NB4 (cell line): Measurements from ENCODE around the gene SEBOX.
A peak's percentile ranks its signal among the peaks of the same experiment; 100 is the strongest.

Experiments used
- DNase-seq: peaks from one replicate; pipeline ENCODE4 v3.0.0; 2010; ENCODE audit warnings: low read depth
- H3K4me3 ChIP-seq: one replicate; pipeline ENCODE4 v1.5.1; 2011; ENCODE audit warnings: mild to moderate bottlenecking, low read depth, low read length, moderate library complexity
- MYC ChIP-seq: IDR thresholded peaks from 2 replicates; pipeline ENCODE4 v1.6.1; 2011; ENCODE audit warnings: low read depth, low read length
- POLR2A ChIP-seq: IDR thresholded peaks from 2 replicates; pipeline ENCODE4 v1.6.1; 2011; ENCODE audit warnings: mild to moderate bottlenecking; ENCODE audit not compliant: insufficient read length; ENCODE audit errors: extremely low read depth
- TF ChIP-seq, protein P1 (sequence below): IDR thresholded peaks from 2 replicates; pipeline ENCODE4 v1.6.1; 2011; ENCODE audit warnings: low read depth, low read length
- TF ChIP-seq, protein P2 (sequence below): IDR thresholded peaks from one replicate; pipeline ENCODE4 v1.5.1; 2012; ENCODE audit warnings: low read depth, low read length

SEBOX gene

DNA sequence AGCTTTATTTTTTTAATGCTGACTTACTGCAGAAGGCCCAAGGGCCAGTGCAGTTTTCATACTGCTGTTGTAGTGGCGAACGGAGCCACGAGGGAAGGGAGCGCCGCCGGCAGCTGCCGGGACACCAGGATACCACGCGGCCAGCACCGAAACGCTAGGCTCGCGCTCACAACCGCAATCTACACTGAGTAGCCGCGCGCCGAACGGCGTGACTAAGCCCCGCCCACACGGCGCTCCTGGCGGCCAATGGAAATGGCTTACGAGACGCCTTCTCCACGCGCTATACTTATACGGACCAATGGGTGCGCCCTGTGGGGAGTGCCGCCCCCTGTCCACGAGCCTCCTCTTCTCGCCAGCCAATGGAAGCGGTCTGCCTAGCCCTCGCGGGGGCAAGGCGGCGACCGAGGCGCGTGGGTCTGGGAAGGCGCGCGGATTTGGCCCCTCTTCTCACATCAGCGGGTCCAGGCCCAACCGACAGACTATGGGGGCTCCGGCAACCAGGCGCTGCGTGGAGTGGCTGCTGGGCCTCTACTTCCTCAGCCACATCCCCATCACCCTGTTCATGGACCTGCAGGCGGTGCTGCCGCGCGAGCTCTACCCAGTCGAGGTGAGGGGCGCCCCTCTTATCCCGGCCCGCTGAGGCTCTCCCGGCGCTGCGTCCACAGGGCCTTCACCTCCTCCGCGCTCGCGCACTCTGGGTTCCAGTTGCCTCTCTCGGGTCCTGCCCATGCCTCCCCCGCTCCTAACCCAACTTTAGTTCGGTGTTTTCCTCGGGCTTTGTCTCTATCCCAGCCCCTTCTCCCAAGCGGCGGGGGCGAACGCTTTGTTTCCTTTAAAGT is 46.0 kb downstream of the SEBOX start, which contains the start of gene TMEM97:
TSS of gene TMEM97 (plus strand) at position 442 of the 839 bp plus-strand sequence. CDS start at position 482, 40 bp downstream.
- H3K4me3 ChIP-seq = peak within 1 kb of the TSS; percentile 86
- TF ChIP-seq, protein P1, sequence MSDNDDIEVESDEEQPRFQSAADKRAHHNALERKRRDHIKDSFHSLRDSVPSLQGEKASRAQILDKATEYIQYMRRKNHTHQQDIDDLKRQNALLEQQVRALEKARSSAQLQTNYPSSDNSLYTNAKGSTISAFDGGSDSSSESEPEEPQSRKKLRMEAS = peak; percentile 87
- TF ChIP-seq, protein P2, sequence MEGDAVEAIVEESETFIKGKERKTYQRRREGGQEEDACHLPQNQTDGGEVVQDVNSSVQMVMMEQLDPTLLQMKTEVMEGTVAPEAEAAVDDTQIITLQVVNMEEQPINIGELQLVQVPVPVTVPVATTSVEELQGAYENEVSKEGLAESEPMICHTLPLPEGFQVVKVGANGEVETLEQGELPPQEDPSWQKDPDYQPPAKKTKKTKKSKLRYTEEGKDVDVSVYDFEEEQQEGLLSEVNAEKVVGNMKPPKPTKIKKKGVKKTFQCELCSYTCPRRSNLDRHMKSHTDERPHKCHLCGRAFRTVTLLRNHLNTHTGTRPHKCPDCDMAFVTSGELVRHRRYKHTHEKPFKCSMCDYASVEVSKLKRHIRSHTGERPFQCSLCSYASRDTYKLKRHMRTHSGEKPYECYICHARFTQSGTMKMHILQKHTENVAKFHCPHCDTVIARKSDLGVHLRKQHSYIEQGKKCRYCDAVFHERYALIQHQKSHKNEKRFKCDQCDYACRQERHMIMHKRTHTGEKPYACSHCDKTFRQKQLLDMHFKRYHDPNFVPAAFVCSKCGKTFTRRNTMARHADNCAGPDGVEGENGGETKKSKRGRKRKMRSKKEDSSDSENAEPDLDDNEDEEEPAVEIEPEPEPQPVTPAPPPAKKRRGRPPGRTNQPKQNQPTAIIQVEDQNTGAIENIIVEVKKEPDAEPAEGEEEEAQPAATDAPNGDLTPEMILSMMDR = no peak
- TF ChIP-seq MYC (peak; percentile 98), POLR2A (peak; percentile 79)

DNA sequence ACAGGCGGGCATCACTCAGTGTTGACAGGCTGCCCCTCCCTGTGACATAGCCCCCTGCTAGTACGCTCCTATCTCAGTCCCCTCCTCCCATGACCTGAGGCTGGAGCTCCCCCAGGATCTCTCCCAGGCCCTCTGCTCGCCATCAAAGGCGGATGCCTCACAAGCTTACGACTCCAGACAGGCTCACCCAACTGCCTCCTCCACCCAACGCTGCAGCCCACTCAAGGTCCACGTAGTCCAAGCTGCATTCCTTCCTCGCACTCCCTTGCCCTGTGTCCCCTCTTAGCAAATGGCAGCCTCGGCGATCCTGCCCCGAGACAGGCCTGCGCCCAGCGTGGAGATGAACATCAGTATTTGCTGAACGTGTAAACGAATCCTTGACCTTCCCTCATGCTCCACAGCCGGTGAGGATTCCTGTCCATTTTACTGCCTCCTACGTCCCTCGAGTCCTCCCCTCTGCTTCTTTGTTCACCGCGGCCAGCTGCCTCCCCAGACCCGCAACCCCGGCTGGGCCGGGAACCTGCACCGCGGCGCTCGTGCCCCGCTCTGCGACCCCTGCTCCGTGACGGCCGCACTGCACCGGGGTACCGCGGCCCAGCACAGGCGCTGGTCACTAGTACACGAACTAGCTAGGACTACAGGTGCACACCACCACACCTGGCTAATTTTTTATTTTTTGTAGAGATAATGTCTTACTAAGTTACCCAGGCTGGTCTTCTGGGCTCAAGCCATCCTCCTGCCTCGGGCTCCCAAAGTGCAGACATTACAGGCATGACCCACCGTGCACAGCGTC is 46.8 kb downstream of the SEBOX start:
- peak overlapping the region; percentile 56 for H3K4me3 ChIP-seq
- no peak for TF ChIP-seq POLR2A
- TF ChIP-seq MYC = no peak
- TF ChIP-seq, protein P1 = no peak
- TF ChIP-seq, protein P2 = no peak
- peak; percentile 55 for DNase-seq

More for the DNA sequence above, 46.0 kb downstream of the SEBOX start, which contains the start of gene TMEM97:
- DNase-seq = peak; percentile 99

DNA sequence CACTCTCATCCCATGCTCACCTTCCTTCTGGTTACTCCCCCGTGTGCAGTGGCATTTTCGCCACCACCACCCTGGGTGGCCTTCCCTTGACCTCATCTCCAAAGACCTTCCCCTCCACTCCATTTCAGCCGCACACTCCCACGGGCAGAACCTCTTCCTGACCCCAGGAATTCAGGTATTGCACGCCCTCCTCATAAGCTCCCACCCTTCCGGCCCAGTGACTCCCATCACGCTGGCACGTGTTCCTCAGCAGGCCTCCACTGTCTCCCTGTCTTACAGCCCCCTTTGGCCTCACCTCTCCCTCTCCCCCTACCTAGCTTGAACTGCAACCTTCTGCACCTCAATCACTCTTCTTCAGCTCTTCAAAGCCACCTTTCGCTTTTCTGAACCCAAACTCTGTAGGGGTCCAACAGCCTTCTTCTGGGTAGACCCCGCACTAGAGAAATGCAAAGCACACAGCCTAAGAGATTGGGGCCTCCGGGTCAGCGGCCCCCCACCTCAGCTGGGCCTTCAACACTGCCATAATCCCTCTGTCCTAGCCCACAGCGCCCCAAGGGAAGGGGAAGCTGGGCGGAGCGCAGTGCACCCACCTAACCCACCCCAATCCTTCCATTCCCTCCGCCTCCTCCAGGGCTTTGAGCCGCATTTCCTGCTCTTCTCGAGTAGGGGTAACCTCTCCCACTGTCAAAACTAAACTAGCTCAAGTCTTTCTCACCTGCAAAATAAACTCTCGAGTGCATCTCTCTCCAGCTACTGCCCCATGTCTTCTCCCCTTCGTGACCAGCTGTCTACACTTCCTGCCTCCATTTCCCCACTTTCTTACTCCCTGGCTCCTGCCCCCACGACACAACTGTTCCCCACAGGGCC is 47.7 kb downstream of the SEBOX start:
- peak overlapping the region; percentile 56 for H3K4me3 ChIP-seq
- no peak for DNase-seq
- TF ChIP-seq, protein P2 = no peak
- TF ChIP-seq POLR2A (no peak), MYC (no peak)
- TF ChIP-seq, protein P1 = no peak

DNA sequence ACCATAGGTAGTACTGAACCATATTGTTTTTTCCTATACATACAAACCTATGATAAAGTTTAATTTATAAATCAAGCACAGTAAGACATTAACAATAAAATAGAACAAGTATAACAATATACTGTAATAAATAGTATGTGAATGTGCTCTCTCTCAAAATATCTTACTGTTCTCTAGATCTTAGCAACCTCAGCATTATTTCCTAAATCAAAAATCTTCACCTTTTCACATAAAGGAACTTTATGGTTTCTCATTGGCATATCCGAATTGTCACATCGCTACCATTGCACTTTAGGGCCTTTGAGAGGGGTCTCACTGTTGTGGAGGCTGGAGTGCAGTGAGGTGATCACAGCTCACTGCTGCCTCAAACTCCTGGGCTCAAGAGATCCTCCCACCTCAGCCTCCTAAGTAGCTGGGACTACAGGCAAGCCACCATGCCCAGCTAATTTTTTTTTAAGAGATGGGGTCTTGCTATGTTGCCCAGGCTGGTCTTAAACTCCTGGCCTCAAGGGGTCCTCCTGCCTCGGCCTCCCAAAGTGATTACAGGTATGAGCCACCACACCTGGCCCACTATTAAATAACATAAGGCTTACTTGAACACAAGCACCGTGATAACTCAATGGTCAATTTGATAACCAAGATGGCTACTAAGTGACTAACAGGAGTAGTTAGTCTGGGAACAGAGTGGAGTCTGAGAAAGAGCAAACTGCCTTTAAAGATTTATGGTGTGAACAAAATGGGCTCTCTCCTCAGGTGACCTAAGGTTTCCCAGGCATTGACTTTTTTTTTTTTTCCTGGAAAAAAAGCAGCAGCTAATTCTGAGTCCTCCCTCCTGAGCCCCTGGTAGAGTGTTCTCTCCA is 48.9 kb downstream of the SEBOX start:
- no peak overlapping the region for H3K4me3 ChIP-seq
- TF ChIP-seq, protein P2 = no peak
- no peak for TF ChIP-seq MYC
- DNase-seq = no peak

DNA sequence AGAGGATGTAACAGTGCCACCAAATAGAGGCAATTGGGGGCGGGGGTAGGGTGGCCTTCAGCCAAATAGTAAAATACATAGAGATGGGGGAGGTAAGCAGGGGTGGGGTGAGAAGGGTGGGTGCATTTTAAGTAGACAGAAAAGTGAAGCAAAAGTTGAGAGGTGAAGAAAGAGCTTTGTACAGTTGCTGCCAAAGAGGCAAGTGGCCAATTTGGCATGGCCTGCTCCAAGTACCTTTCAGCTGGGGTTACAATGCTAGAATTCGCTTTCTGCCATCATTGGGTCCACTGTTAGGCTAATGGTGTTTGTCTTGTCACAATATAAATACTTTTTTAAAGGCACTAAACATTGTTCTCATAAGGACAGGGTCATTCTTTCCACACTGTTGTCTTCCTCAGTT is 51.2 kb downstream of the SEBOX start:
- TF ChIP-seq, protein P1 = no peak
- TF ChIP-seq, protein P2 = no peak
- TF ChIP-seq MYC = no peak
- no peak for TF ChIP-seq POLR2A
- no peak for DNase-seq
- no peak overlapping the region for H3K4me3 ChIP-seq
